Measurements from ENCODE around the gene KMT2E. TPM values are rescaled to one million over a fixed set of nuclear protein-coding genes. Genes with fewer than 3 reads are reported as not detected.

Gene KMT2E
- total RNA-seq, 1 experiment from 2014 or later: 63.9 TPM

GRCh38 chr7:105044449-105045070 is 30.6 kb downstream of the KMT2E start:
- DNase-seq (ENCODE audit: low spot score): no peak
- BruUV-seq (replicated peaks): no TSS peak
- CTCF ChIA-PET: no interaction called here
- intact Hi-C loops (cut with micrococcal nuclease; ENCODE audit: unreplicated experiment): no loop called here
- POLR2A ChIA-PET (ENCODE audit: low non-redundant PET): no interaction called here
- Histone ChIP-seq H3K27ac (ENCODE audit: low read depth, low read length, poor library complexity, severe bottlenecking) (no peak overlapping the region), H3K4me1 (ENCODE audit: insufficient read depth, low read length, poor library complexity, severe bottlenecking) (no peaks in the 10 kb centered on the region), H3K27me3 (replicated peaks; ENCODE audit: insufficient read depth, low read depth, low read length, poor library complexity) (no peaks in the 10 kb centered on the region), H3K4me3 (ENCODE audit: low read depth, low read length, poor library complexity, severe bottlenecking) (no peak overlapping the region), H3K36me3 (ENCODE audit: insufficient read depth, low read length, poor library complexity, severe bottlenecking) (peaks cover 75% of the 10 kb centered on the region), H3K9me3 (ENCODE audit: low read depth, low read length, poor library complexity, severe bottlenecking) (no peaks in the 10 kb centered on the region)
- TF ChIP-seq CTCF (conservative IDR thresholded peaks at IDR 0.05; ENCODE audit: low read depth, low read length): no peak

- Histone ChIP-seq H3K4me3 (ENCODE audit: low read depth, low read length, poor library complexity, severe bottlenecking) (no peak overlapping the region), H3K9me3 (ENCODE audit: low read depth, low read length, poor library complexity, severe bottlenecking) (no peaks in the 10 kb centered on the region), H3K27ac (ENCODE audit: low read depth, low read length, poor library complexity, severe bottlenecking) (no peak overlapping the region), H3K27me3 (replicated peaks; ENCODE audit: insufficient read depth, low read depth, low read length, poor library complexity) (no peaks in the 10 kb centered on the region), H3K36me3 (ENCODE audit: insufficient read depth, low read length, poor library complexity, severe bottlenecking) (peaks cover 67% of the 10 kb centered on the region), H3K4me1 (ENCODE audit: insufficient read depth, low read length, poor library complexity, severe bottlenecking) (no peaks in the 10 kb centered on the region)
- POLR2A ChIA-PET (ENCODE audit: low non-redundant PET): no interaction called here
- TF ChIP-seq EZH2 (IDR thresholded peaks at IDR 0.05; ENCODE audit: borderline replicate concordance, low read depth, low read length, poor library complexity, severe bottlenecking): no peak
- no peak for TF ChIP-seq CTCF (conservative IDR thresholded peaks at IDR 0.05; ENCODE audit: low read depth, low read length)
- DNase-seq (ENCODE audit: low spot score): no peak
- BruUV-seq (replicated peaks): no TSS peak
- intact Hi-C loops (cut with micrococcal nuclease; ENCODE audit: unreplicated experiment): no loop called here
- CTCF ChIA-PET: no interaction called here
These were observed 32.4 kb downstream of the KMT2E start for GRCh38 chr7:105046414-105046813.

GRCh38 chr7:105047932-105048331 is 33.9 kb downstream of the KMT2E start:
- H3K27me3 ChIP-seq (replicated peaks; ENCODE audit: insufficient read depth, low read depth, low read length, poor library complexity): no peaks in the 10 kb centered on the region
- H3K9me3 ChIP-seq (ENCODE audit: low read depth, low read length, poor library complexity, severe bottlenecking): no peaks in the 10 kb centered on the region
- H3K36me3 ChIP-seq (ENCODE audit: insufficient read depth, low read length, poor library complexity, severe bottlenecking): peaks cover 62% of the 10 kb centered on the region
- POLR2A ChIA-PET (ENCODE audit: low non-redundant PET): interaction anchor here (0.6 kb wide), 1 partner anchor 35 kb away, joined by 3 read pairs; no protein-coding TSS in a partner anchor
- no TSS peak for BruUV-seq (replicated peaks)
- no peak for DNase-seq (ENCODE audit: low spot score)
- no peaks in the 10 kb centered on the region for H3K4me1 ChIP-seq (ENCODE audit: insufficient read depth, low read length, poor library complexity, severe bottlenecking)
- H3K27ac ChIP-seq (ENCODE audit: low read depth, low read length, poor library complexity, severe bottlenecking): no peak overlapping the region
- TF ChIP-seq EZH2 (IDR thresholded peaks at IDR 0.05; ENCODE audit: borderline replicate concordance, low read depth, low read length, poor library complexity, severe bottlenecking) (no peak), CTCF (conservative IDR thresholded peaks at IDR 0.05; ENCODE audit: low read depth, low read length) (no peak)
- H3K4me3 ChIP-seq (ENCODE audit: low read depth, low read length, poor library complexity, severe bottlenecking): no peak overlapping the region
- CTCF ChIA-PET: no interaction called here
- intact Hi-C loops (cut with micrococcal nuclease; ENCODE audit: unreplicated experiment): no loop called here
